GOT3 (cell line): Measurements from ENCODE around the gene COL16A1.
"Not testable (repeated sequence)": the region's sequence is repeated elsewhere in the genome, so short reads cannot be mapped to it uniquely, and the experiment has no call there.

ENCODE experiments used
- DNase-seq: peaks from one replicate; lab custom pipeline; 2025; ENCODE audit warnings: mixed read lengths; lab: John Stamatoyannopoulos, UW

COL16A1 gene

DNA sequence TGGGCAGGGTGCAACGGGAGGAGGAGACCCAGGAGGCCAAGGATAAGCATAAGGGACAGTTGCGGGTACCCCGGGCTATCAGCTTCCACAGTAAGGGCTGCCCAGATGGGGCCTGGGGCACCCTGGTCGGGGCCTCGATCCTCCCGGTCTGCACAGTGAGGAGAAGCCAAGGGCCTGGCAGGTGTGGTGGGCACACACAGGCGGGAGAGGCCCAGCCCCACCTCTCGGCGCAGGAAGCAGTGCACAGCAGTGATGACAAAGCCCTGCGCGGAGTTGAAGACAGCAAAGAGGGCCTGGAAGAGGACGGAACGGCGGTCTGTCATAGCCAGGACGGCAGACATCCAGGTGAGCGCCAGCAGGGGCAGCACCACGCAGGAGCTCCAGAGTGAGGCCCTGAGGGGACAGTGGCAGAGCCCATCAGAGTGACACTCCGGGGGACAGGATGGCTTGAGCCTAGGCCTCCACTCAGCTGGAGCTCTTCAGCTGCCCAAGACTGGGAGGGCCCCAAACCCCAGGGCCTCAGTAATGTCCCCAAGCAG, 29.0 kb upstream of the COL16A1 start:
- no peak for DNase-seq

DNA sequence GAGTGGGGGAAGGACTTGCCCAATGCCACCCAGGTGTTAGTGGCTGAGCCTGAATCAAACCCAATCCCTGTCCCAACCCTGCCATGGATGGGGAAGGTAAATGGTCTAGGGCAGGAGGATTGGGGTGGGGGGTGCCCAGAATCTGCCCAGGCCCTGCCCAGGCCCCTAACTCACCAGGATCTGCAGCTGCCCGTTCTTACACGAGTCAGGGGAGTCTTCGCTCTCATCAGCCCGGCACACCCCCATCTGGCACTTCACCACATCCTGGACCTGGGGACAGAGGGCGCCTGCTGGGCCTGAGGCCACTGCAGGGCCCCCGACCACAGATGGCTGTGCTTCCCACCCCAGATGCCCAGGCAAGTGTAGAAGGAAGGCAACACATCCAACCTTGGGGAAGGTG, 28.5 kb upstream of the COL16A1 start:
- no peak for DNase-seq

DNA sequence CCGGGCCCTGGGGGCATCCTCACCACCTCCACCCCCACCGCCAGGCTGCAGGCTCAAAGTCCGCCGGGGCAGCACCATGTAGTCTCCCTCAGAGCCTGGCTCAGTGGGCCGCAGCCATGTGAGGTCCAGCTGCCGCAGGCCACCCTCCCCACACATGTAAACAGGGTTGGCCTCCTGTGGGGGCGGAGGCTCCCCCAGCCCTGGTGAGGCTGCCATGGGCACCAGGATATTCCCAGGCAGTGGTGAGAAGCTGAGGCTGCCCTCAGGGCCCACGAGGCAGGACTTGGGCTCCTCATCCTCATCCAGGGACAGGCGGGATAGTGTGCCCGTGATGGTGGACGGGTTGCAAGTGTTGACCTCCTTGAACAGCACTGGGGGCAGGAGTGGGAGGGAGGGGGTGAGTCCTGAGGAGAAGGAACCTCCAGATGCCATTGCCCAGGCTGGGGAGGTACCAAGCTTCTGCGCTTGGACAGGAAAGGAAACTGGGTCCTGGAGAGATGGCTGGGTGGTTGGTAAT, 27.3 kb upstream of the COL16A1 start:
- no peak for DNase-seq

DNA sequence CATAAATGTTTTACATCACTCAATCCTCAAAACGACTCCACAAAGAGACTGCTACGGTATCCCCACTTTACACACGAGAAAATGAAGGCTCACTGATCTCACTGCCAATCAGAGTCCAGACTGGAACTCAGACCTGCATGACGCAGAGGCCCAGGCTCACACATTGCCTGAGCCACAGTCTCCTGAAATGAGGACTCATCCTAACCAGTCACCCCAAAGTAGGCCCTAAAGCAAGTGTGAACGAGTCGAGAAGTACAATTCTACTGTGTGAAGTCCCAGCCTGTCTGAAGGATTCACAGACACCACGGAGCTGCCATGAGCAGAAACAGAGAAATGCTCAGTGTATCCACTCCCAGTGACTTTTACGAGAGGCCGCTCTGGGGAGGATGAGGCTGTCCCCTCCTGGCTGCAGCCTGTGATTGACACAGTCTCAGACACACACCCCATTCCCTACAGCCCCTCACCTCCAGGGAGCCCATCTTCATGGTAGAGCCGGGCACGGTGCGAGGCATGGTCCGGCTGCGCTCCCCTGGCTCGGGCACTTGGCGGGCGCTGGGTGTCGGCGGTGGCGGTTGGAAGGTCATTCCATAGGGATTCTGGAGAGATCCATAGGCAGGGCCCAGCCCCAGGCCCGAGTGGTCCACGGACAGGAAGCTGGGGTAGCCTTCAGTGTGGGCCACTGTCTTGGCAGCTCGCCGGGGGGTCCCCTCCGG, 26.7 kb upstream of the COL16A1 start:
- no peak for DNase-seq

- DNase-seq = no peak
These were observed 24.0 kb upstream of the COL16A1 start for GRCh38 chr1:31727849-31728248.

DNA sequence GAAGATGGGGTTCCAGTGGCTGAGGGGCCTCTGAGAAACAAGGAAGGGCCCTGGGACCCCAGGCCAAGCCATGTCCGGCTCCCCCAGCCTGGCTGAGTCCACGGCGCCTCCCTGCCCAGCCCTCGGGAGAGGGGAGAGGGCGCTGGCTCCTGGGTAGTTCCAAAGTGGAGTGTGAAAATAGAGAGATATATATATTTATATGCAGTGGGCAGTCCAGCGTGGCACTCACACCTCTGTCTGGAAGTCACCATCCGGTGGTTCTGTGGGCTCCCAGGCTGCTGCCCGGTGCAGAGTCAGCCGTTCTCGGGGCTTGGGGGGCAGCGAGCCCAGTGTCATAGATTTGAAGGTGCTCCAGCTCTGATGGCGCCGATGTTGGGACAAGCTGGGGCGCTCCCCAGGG, 23.4 kb upstream of the COL16A1 start:
- no peak for DNase-seq

DNA sequence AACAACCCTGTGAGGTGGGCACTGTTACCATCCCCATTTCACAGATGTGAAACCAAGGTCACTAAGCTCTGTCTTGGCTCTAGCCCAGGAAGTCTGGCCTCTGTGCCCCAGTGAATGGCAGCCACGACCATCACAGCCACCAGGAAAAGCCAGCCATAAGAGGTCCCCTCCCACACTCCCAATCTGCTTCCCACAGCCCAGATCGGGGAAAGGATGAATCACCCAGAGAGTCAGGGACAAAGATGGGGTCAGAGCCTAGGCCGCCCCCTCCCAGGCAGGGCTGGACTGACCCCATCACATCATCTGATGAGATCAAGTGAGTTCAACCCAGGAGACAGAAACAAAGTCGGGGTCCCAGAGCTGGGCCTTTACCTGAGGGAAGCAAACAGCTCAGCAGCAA, 22.9 kb upstream of the COL16A1 start:
- DNase-seq = no peak

GRCh38 chr1:31725777-31726535, 22.1 kb upstream of the COL16A1 start:
- no peak for DNase-seq

DNA sequence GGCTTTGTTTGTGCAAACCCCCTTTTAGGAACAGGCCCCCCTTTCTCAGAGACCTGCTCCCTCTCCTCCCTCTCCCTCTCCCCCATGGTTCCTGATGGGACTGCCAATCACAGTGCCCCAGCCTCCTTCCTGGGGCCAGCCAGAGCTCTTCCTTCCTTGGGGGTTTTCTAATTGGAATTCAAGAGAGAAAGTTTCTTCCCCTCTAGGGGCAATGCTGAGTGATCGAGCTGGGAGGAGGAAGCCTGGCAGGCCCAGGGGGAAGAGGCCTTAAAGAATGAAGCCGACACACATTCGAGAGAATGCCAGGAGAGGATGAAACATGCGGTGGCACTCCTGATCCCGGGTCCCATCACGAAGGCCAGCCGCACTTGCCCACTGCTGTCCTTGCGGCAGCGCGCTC, 21.3 kb upstream of the COL16A1 start:
- no peak for DNase-seq

- no peak for DNase-seq
These were observed 20.1 kb upstream of the COL16A1 start for GRCh38 chr1:31723828-31724359.

- no peak for DNase-seq
These were observed 14.6 kb upstream of the COL16A1 start for GRCh38 chr1:31718327-31718897.

GRCh38 chr1:31717341-31717740, 13.5 kb upstream of the COL16A1 start:
- no peak for DNase-seq

GRCh38 chr1:31715873-31716220, 12.0 kb upstream of the COL16A1 start:
- DNase-seq = no peak

- peak; percentile 21 for DNase-seq
These were observed 11.5 kb upstream of the COL16A1 start for GRCh38 chr1:31715087-31715872.

DNA sequence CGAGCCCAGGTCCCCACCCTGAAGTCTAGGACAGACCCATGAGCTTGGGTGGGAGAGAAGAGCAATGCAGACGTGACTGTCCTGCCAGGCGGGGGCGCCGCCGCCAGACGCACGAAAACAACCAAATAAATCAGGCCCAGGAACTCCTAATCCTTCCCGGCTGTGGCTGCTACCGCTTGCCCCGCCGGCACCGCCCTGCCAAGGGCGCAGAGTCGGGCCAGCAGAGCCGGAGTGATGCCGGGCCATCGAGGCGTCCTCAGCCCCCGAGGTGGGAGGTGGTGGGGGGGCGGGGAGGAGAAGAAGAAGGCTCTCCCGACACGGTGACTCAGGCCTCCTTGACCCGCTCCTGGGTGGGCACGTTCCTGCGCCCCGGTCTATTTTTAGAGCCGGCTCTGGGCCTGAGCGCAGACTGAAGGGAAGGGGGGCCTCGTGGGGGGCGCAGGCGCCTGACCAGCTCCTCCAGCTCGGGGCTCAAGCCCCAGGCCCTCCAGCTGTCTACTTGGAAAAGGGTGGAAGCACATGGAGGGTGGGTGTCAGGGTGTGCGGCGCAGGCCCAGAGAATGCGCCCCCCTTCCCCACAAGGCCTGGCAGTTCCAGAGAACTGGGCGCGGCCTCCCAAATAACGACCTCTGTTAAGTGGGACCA, 10.7 kb upstream of the COL16A1 start:
- DNase-seq = no peak

- no peak for DNase-seq
These were observed 8.8 kb upstream of the COL16A1 start for GRCh38 chr1:31712630-31713029.

- no peak for DNase-seq
These were observed 8.3 kb upstream of the COL16A1 start for GRCh38 chr1:31712068-31712467.

- DNase-seq = no peak
These were observed 4.5 kb upstream of the COL16A1 start for GRCh38 chr1:31708324-31708723.

GRCh38 chr1:31707711-31708110, 3.9 kb upstream of the COL16A1 start:
- no peak for DNase-seq

DNA sequence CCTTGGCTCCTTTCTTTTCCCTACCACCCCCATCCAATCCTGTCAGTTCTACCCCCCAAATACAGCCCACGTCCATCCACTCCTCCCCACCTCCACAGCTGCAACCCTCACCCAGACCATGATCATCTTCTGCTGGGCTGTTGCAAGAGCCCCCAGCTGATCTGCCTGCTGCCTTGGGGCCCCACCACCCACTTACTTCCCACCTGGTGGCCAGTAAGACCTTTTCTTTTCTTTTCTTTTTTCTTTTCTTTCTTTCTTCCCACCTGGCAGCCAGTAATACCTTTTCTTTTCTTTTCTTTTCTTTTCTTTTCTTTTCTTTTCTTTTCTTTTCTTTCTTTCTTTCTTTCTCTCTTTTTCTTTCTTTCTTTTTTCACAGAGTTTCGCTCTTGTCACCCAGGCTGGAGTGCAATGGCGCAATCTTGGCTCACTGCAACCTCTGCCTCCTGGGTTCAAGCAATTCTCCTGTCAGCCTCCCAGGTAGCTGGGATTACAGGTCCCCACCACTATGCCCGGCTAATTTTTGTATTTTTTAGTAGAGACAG, 3.3 kb upstream of the COL16A1 start:
- DNase-seq = not testable (repeated sequence)
